H1 (cell line): ENCODE results near the gene SPTB. TPM values are rescaled to one million over a fixed set of nuclear protein-coding genes. Genes with fewer than 3 reads are reported as not detected.

Source experiments
- CTCF ChIA-PET: fragments of 300-600 bp; sonication (Branson Sonifier 250); formaldehyde crosslinking; loops from one replicate; lab custom pipeline; 2021; ENCODE audit not compliant: partially characterized antibody; lab: Charles Lee
- POLR2A ChIA-PET: fragments of 300-600 bp; sonication (Branson Sonifier 250); formaldehyde crosslinking; loops from one replicate; lab custom pipeline; 2021; ENCODE audit warnings: inconsistent platforms; ENCODE audit not compliant: partially characterized antibody; lab: Charles Lee
- DNase-seq, 2 experiments: peaks; one replicate each; pipeline versions ENCODE4 v3.0.0 to v3.0.0-alpha.2; 2010 to 2022; ENCODE audit warnings: low spot score in 2 of 2, low read depth in 1 of 2, mixed read lengths in 1 of 2
- FAIRE-seq: peaks from 2 replicates; lab custom pipeline; 2011; peaks lifted over from hg19 to GRCh38; lab: Jason Lieb, UNC
- H2AFZ ChIP-seq: 2 replicates; pipeline ENCODE4 v1.8.1; 2012; ENCODE audit warnings: low read length, inconsistent platforms
- H2AK5ac ChIP-seq: 2 replicates; pipeline ENCODE4 v1.6.1; 2013; ENCODE audit warnings: low read depth, low read length
- H2BK120ac ChIP-seq: replicated peaks from 2 replicates; pipeline ENCODE3; 2013; ENCODE audit warnings: low read depth, low read length, inconsistent platforms
- H2BK12ac ChIP-seq: 2 replicates; pipeline ENCODE4 v1.6.1; 2013; ENCODE audit warnings: low read depth, low read length
- H2BK15ac ChIP-seq: 2 replicates; pipeline ENCODE4 v1.6.1; 2013; ENCODE audit warnings: low read length
- H2BK20ac ChIP-seq: 2 replicates; pipeline ENCODE4 v1.6.1; 2013; ENCODE audit warnings: low read length
- H2BK5ac ChIP-seq: 2 replicates; pipeline ENCODE4 v1.6.1; 2013; ENCODE audit warnings: low read depth, low read length
- H3K14ac ChIP-seq: 2 replicates; pipeline ENCODE4 v1.6.1; 2013; ENCODE audit warnings: inconsistent platforms; ENCODE audit not compliant: insufficient read length
- H3K18ac ChIP-seq: 2 replicates; pipeline ENCODE4 v1.6.1; 2013; ENCODE audit warnings: low read length; ENCODE audit errors: extremely low read depth
- H3K23ac ChIP-seq: 2 replicates; pipeline ENCODE4 v1.6.1; 2013; ENCODE audit warnings: inconsistent platforms; ENCODE audit not compliant: insufficient read length
- H3K23me2 ChIP-seq: 2 replicates; pipeline ENCODE4 v1.6.1; 2013; ENCODE audit warnings: low read depth, low read length
- H3K27ac ChIP-seq: 2 replicates; pipeline ENCODE4 v1.6.1; 2011; ENCODE audit warnings: low read depth, low read length, inconsistent platforms
- H3K27me3 ChIP-seq, 4 experiments: replicated peaks in 1 of 4; 1 replicate in 1 of 4; 2 replicates in 3 of 4; pipeline versions ENCODE4 v1.6.1 to v1.8.1; 2011 to 2013; ENCODE audit warnings: low read length in 3 of 4, mild to moderate bottlenecking in 3 of 4, inconsistent platforms in 2 of 4, mixed read lengths in 2 of 4, moderate library complexity in 1 of 4; ENCODE audit not compliant: control insufficient read depth in 3 of 4, insufficient read depth in 3 of 4; ENCODE audit errors: extremely low read depth in 1 of 4
- H3K36me3 ChIP-seq, 4 experiments: 2 replicates each; pipeline versions ENCODE4 v1.6.1 to v1.8.1; 2011 to 2013; ENCODE audit warnings: mild to moderate bottlenecking in 4 of 4, low read length in 3 of 4, moderate library complexity in 2 of 4, control low read depth in 1 of 4, inconsistent platforms in 1 of 4; ENCODE audit not compliant: insufficient read depth in 4 of 4, control insufficient read depth in 2 of 4
- H3K4ac ChIP-seq: replicated peaks from 2 replicates; pipeline ENCODE3; 2013; ENCODE audit warnings: low read length, low read depth, mixed read lengths, inconsistent platforms; ENCODE audit not compliant: insufficient read length
- H3K4me1 ChIP-seq, 4 experiments: replicated peaks in 1 of 4; 1 replicate in 1 of 4; 2 replicates in 3 of 4; pipeline versions ENCODE4 v1.6.1 to v1.8.1; 2011 to 2013; ENCODE audit warnings: low read length in 3 of 4, inconsistent platforms in 2 of 4, mixed read lengths in 1 of 4; ENCODE audit not compliant: insufficient read depth in 4 of 4, control insufficient read depth in 3 of 4
- H3K4me2 ChIP-seq, 2 experiments: 2 replicates each; pipeline versions ENCODE4 v1.6.1 to v1.8.1; 2011 to 2013; ENCODE audit warnings: low read depth in 2 of 2, low read length in 2 of 2, control low read depth in 1 of 2, inconsistent platforms in 1 of 2, mild to moderate bottlenecking in 1 of 2; ENCODE audit not compliant: insufficient read depth in 1 of 2
- H3K4me3 ChIP-seq, 4 experiments: fragments of 200-600, 300-600 bp in 1 of 4; sonication (generic), shearing (Covaris generic), sonication (Bioruptor Twin) in 1 of 4; 2 replicates each; pipeline versions ENCODE4 v1.5.1 to v1.8.1; 2011 to 2016; ENCODE audit warnings: low read length in 4 of 4, low read depth in 3 of 4, control low read depth in 2 of 4, inconsistent platforms in 2 of 4, mild to moderate bottlenecking in 2 of 4, mixed read lengths in 1 of 4, moderate library complexity in 1 of 4; ENCODE audit not compliant: insufficient read depth in 2 of 4; ENCODE audit errors: extremely low read depth in 1 of 4
- H3K56ac ChIP-seq: replicated peaks from 2 replicates; pipeline ENCODE3; 2013; ENCODE audit warnings: low read depth, mild to moderate bottlenecking, mixed read lengths, low read length, inconsistent platforms; ENCODE audit not compliant: insufficient read length
- H3K79me1 ChIP-seq: 2 replicates; pipeline ENCODE4 v1.6.1; 2013; ENCODE audit warnings: low read depth, low read length, control low read depth
- H3K79me2 ChIP-seq, 2 experiments: 2 replicates each; pipeline versions ENCODE4 v1.6.1 to v1.8.1; 2012 to 2013; ENCODE audit warnings: low read length in 2 of 2, mild to moderate bottlenecking in 2 of 2, inconsistent platforms in 1 of 2; ENCODE audit not compliant: insufficient read depth in 2 of 2, control insufficient read depth in 1 of 2
- H3K9ac ChIP-seq, 4 experiments: replicated peaks in 1 of 4; 1 replicate in 1 of 4; 2 replicates in 3 of 4; pipeline versions ENCODE4 v1.6.1 to v1.8.1; 2011 to 2013; ENCODE audit warnings: low read depth in 3 of 4, low read length in 3 of 4, control low read depth in 2 of 4, mild to moderate bottlenecking in 2 of 4, moderate library complexity in 2 of 4, inconsistent platforms in 1 of 4; ENCODE audit errors: extremely low read depth in 1 of 4
- H3K9me3 ChIP-seq, 2 experiments: 2 replicates each; pipeline versions ENCODE4 v1.6.1 to v1.8.1; 2012 to 2013; ENCODE audit warnings: mild to moderate bottlenecking in 2 of 2, moderate library complexity in 2 of 2, control low read depth in 1 of 2, inconsistent platforms in 1 of 2, low read depth in 1 of 2, low read length in 1 of 2, mixed read lengths in 1 of 2; ENCODE audit not compliant: insufficient read depth in 2 of 2
- H4K20me1 ChIP-seq, 2 experiments: replicated peaks in 1 of 2; 2 replicates each; pipeline versions ENCODE3 to v1.8.1; 2011 to 2013; ENCODE audit warnings: inconsistent platforms in 2 of 2, low read length in 2 of 2, mild to moderate bottlenecking in 1 of 2; ENCODE audit not compliant: insufficient read depth in 2 of 2, control insufficient read depth in 1 of 2
- H4K5ac ChIP-seq: 2 replicates; pipeline ENCODE4 v1.6.1; 2013; ENCODE audit warnings: low read length, low read depth, mixed read lengths, inconsistent platforms; ENCODE audit not compliant: insufficient read length
- H4K8ac ChIP-seq: 2 replicates; pipeline ENCODE4 v1.8.0; 2013; ENCODE audit warnings: mild to moderate bottlenecking, moderate library complexity, low read length, inconsistent platforms; ENCODE audit not compliant: insufficient read depth; ENCODE audit errors: extremely low read depth
- H4K91ac ChIP-seq: replicated peaks from 2 replicates; pipeline ENCODE3; 2013; ENCODE audit warnings: low read length, mixed read lengths, inconsistent platforms; ENCODE audit not compliant: insufficient read length
- BACH1 ChIP-seq: IDR thresholded peaks from 2 replicates; pipeline ENCODE4 v1.6.1; 2012; ENCODE audit warnings: low read length, improper control_type of control experiment
- JUN ChIP-seq: IDR thresholded peaks from 2 replicates; pipeline ENCODE4 v1.6.1; 2011; ENCODE audit warnings: low read depth, mild to moderate bottlenecking, improper control_type of control experiment, low read length
- NRF1 ChIP-seq: IDR thresholded peaks from 2 replicates; pipeline ENCODE4 v1.6.1; 2011; ENCODE audit warnings: mild to moderate bottlenecking, low read depth, low read length, improper control_type of control experiment
- PHF8 ChIP-seq: fragments of 200-600 bp; sonication (generic); conservative IDR thresholded peaks from 2 replicates; pipeline ENCODE4 v1.7.1; 2012; ENCODE audit warnings: low read depth, mild to moderate bottlenecking, inconsistent platforms, low read length, moderate library complexity
- RAD21 ChIP-seq, 2 experiments: IDR thresholded peaks in 1 of 2; conservative IDR thresholded peaks in 1 of 2; 2 replicates each; pipeline ENCODE4 v1.6.1; 2011; ENCODE audit warnings: low read depth in 2 of 2, low read length in 2 of 2, improper control_type of control experiment in 1 of 2, inconsistent platforms in 1 of 2, mild to moderate bottlenecking in 1 of 2, moderate library complexity in 1 of 2
- SIRT6 ChIP-seq: IDR thresholded peaks from one replicate; pipeline ENCODE4 v1.7.1; 2012; ENCODE audit warnings: low read length, inconsistent platforms
- SP4 ChIP-seq: IDR thresholded peaks from 2 replicates; pipeline ENCODE4 v1.6.1; 2012; ENCODE audit warnings: low read length, inconsistent platforms
- YY1 ChIP-seq: IDR thresholded peaks from 2 replicates; pipeline ENCODE4 v1.6.1; 2011; ENCODE audit warnings: low read depth, mild to moderate bottlenecking, low read length
- WGBS, 2 experiments: shearing (Covaris generic) in 1 of 2; methylation state at CpG; one replicate each; pipeline versions ENCODE4 v1.1.6 to v1.1.7; 2013 to 2015; ENCODE audit warnings: low lambda C conversion rate in 2 of 2, mixed read lengths in 2 of 2, inconsistent platforms in 1 of 2, low coverage in 1 of 2, missing lambda C conversion rate in 1 of 2; ENCODE audit not compliant: insufficient replicate concordance in 2 of 2, insufficient coverage in 1 of 2, insufficient read length in 1 of 2; ENCODE audit errors: extremely low coverage in 1 of 2, missing lambda C conversion rate in 1 of 2; 5-methylcytosine and 5-hydroxymethylcytosine counted together
- polyA plus RNA-seq, 7 experiments: library from polyadenylated mRNA; depleted of rRNA in 3 of 7; stranded (reverse) in 5 of 7; unstranded in 2 of 7; fragments of >200 nt in 5 of 7; fragments of 200-250 nt in 2 of 7; gene quantifications; 1 replicate in 5 of 7; 2 replicates in 1 of 7; 4 replicates in 1 of 7; pipeline versions ENCODE4 v1.2.1 to v1.2.3, GENCODE V29; 2011 to 2013; ENCODE audit warnings: missing spikeins in 2 of 7, mixed read lengths in 2 of 7
- total RNA-seq: library from RNA; stranded (reverse); fragmentation: NEBNext Ultra II Directional; extraction: Animal tissue kit (Norgen Biotek cat#: 25700); gene quantifications from 2 replicates; pipeline ENCODE4 v1.2.1, GENCODE V29; 2021
- TF ChIP-seq, protein P1 (sequence below): IDR thresholded peaks from 2 replicates; pipeline ENCODE4 v1.6.1; 2012; ENCODE audit warnings: low read length, inconsistent platforms

SPTB gene
- total and polyA plus RNA-seq, 2 of the 8 experiments (the other 6 are each of a cell fraction or from before 2014, with no cell fraction given): 0.30 to 2.4 TPM

DNA sequence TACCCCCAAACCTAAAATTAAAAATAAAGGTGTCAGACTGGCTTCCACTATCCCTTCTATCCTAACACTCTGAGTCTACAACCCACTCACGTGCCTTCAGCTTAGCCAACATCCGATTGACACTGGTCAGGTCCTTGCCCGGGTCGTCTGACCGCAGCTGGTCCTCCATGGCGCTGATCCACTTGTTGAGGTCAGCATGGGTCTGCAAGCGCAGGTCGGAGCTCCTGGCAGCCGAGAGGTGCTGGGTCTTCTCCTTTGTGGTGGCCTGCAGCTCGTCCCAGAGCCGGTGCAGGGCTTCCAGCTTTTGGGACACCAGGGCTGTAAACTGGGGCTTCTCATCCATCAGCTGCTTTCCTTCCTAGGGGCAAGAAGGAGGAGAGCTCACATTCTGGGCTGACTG lies 97.5 kb downstream of the SPTB start:
- POLR2A ChIA-PET: interaction anchor here (0.6 to 1.4 kb wide), 4 partner anchors 10 to 107 kb away, joined by 3 to 6 read pairs (median 3); no protein-coding TSS in a partner anchor
- FAIRE-seq: no peak

More for the DNA sequence above, 97.5 kb downstream of the SPTB start:
- CTCF ChIA-PET: interaction anchor here (1.3 to 4.2 kb wide), 8 partner anchors 9 to 227 kb away, joined by 3 to 29 read pairs (median 6); no protein-coding TSS in a partner anchor
- Histone ChIP-seq H2BK12ac (no peak overlapping the region), H3K56ac (no peak overlapping the region), H3K4ac (no peak overlapping the region), H3K36me3 (no peaks in the 10 kb centered on the region), H3K27ac (no peak overlapping the region), H4K5ac (no peak overlapping the region), H2BK15ac (no peak overlapping the region), H2BK120ac (no peak overlapping the region), H3K23ac (no peak overlapping the region), H3K18ac (no peak overlapping the region), H4K20me1 (no peaks in the 10 kb centered on the region), H2AK5ac (no peak overlapping the region), H4K8ac (peak overlapping the region; percentile 71; the same call in 1 of the 2 replicates), H2BK5ac (no peak overlapping the region), H3K79me2 (no peaks in the 10 kb centered on the region), H3K79me1 (no peaks in the 10 kb centered on the region), H3K4me2 (no peak overlapping the region), H4K91ac (no peak overlapping the region), H2AFZ (no peak overlapping the region), H3K14ac (no peak overlapping the region), H3K23me2 (no peaks in the 10 kb centered on the region), H3K4me3 (no peak overlapping the region), H3K27me3 (no peaks in the 10 kb centered on the region), H3K4me1 (no peaks in the 10 kb centered on the region), H3K9me3 (no peaks in the 10 kb centered on the region), H3K9ac (no peak overlapping the region), H2BK20ac (no peak overlapping the region)
- DNase-seq: no peak
- TF ChIP-seq SIRT6 (no peak), YY1 (no peak), PHF8 (no peak), NRF1 (no peak), JUN (no peak), BACH1 (no peak), RAD21 (IDR thresholded peaks at IDR 0.05 in 1 of 2, conservative IDR thresholded peaks at IDR 0.05 in 1 of 2; ENCODE audit: low read depth in 2 of 2, low read length in 2 of 2) (no peak), SP4 (no peak)
- TF ChIP-seq, protein P1, sequence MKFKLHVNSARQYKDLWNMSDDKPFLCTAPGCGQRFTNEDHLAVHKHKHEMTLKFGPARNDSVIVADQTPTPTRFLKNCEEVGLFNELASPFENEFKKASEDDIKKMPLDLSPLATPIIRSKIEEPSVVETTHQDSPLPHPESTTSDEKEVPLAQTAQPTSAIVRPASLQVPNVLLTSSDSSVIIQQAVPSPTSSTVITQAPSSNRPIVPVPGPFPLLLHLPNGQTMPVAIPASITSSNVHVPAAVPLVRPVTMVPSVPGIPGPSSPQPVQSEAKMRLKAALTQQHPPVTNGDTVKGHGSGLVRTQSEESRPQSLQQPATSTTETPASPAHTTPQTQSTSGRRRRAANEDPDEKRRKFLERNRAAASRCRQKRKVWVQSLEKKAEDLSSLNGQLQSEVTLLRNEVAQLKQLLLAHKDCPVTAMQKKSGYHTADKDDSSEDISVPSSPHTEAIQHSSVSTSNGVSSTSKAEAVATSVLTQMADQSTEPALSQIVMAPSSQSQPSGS: no peak
- WGBS, 2 experiments: 96% methylated on average over 11 of the region's 11 CpGs; no CpG with 5 or more reads in 1 of the 2 experiments
